ENCODE measurements around the gene UNKL. TPM values are rescaled to one million over a fixed set of nuclear protein-coding genes. Genes with fewer than 3 reads are reported as not detected.

The UNKL gene
- total and polyA plus RNA-seq, 2 experiments from 2014 or later, result 16.5 to 35.7 TPM

DNA sequence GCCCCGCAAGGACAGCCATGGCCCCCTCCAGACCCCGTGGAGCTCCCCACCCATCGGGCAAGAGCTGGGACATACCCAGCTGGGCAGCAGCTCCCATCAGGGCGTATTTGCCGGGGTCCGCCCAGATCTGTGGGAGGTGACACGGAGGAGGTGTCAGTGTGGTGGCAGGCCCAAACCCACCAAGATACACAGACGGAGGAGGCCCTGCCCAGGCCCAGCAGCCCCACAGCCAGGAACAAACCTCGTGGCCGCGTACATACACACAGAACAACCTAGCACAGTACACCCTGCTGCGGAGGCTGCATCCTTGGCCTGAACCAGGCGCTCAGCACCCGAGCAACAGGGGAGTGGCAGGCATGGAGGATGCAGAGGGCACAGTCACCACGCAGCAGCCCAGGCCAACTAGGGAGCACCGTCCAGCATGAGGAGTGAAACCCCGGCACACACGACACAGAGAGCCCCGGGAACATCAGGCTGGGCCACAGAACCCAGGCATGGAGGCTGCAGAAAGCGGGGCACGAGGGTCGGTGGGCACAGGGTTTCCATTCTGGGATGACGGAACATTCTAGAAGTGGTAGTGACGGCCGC lies 34.8 kb upstream of the UNKL start:
- no peak for TF ChIP-seq CTCF (IDR thresholded peaks at IDR 0.05; ENCODE audit: low read depth, low read length)
- DNase-seq (ENCODE audit: low read depth in 1 of 2, low spot score in 1 of 2), result no peak
- Histone ChIP-seq H3K4me3 (no peak overlapping the region), H3K27ac (no peak overlapping the region), H3K36me3 (no peaks in the 10 kb centered on the region), H3K27me3 (no peaks in the 10 kb centered on the region), H3K9me3 (ENCODE audit: low read depth) (no peaks in the 10 kb centered on the region), H3K4me1 (ENCODE audit: low read depth) (no peaks in the 10 kb centered on the region)

DNA sequence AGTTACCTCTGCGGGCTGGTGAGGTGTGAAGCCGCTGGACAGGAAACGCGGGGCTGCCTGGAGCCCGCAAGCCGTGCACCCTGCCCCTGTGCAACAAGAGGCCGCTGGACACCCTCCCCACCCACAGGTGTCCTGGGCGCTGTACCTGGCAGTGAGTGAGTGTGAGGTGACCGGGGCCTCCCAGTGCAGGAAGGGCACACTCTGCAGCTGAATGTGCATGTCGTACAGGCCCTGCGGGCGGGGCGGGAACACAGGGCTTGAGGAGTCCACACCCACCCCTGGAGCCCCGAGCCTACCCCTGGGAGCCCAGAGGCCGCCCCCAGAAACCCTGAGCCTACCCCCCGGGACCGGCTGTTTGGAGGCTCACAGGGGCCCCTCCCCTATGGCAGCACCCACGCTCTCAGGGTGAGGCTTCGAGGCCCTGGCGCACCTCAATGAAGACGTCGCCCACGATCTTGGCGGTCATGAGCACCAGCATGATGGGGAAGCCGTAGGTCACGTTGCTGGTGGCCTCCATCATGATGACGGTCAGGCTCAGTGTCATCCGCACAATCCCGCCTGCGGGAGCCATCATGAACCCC lies 34.1 kb upstream of the UNKL start:
- no peaks in the 10 kb centered on the region for H3K4me1 ChIP-seq (ENCODE audit: low read depth)
- H3K9me3 ChIP-seq (ENCODE audit: low read depth), result no peaks in the 10 kb centered on the region
- H3K4me3 ChIP-seq, result no peak overlapping the region
- H3K36me3 ChIP-seq, result no peaks in the 10 kb centered on the region
- no peaks in the 10 kb centered on the region for H3K27me3 ChIP-seq
- no peak for DNase-seq (ENCODE audit: low read depth in 1 of 2, low spot score in 1 of 2)
- no peak for TF ChIP-seq CTCF (IDR thresholded peaks at IDR 0.05; ENCODE audit: low read depth, low read length)
- no peak overlapping the region for H3K27ac ChIP-seq

DNA sequence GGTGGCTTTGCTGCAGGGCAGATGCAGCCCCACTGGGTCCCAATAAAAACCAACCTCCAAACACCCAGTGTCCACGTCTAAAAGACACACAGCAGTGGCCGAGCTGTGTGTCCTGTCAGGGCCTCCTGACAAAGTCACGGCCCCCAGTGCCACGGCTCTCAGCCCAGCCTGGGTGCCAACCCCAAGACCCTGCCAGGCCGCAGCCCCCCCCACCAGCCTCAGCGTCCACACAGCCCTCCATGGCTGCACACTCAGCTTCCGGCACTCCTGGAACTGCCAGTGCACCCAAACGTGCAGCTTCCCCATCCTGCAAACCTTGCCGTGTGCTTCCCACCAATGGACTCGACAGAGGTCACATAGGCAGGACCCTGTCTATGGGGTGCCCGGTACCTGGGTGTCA lies 33.5 kb upstream of the UNKL start:
- DNase-seq (ENCODE audit: low read depth in 1 of 2, low spot score in 1 of 2), result no peak
- no peak for TF ChIP-seq CTCF (IDR thresholded peaks at IDR 0.05; ENCODE audit: low read depth, low read length)
- H3K27me3 ChIP-seq, result no peaks in the 10 kb centered on the region
- no peak overlapping the region for H3K27ac ChIP-seq
- H3K4me3 ChIP-seq, result no peak overlapping the region
- no peaks in the 10 kb centered on the region for H3K9me3 ChIP-seq (ENCODE audit: low read depth)
- H3K4me1 ChIP-seq (ENCODE audit: low read depth), result no peaks in the 10 kb centered on the region
- H3K36me3 ChIP-seq, result no peaks in the 10 kb centered on the region

DNA sequence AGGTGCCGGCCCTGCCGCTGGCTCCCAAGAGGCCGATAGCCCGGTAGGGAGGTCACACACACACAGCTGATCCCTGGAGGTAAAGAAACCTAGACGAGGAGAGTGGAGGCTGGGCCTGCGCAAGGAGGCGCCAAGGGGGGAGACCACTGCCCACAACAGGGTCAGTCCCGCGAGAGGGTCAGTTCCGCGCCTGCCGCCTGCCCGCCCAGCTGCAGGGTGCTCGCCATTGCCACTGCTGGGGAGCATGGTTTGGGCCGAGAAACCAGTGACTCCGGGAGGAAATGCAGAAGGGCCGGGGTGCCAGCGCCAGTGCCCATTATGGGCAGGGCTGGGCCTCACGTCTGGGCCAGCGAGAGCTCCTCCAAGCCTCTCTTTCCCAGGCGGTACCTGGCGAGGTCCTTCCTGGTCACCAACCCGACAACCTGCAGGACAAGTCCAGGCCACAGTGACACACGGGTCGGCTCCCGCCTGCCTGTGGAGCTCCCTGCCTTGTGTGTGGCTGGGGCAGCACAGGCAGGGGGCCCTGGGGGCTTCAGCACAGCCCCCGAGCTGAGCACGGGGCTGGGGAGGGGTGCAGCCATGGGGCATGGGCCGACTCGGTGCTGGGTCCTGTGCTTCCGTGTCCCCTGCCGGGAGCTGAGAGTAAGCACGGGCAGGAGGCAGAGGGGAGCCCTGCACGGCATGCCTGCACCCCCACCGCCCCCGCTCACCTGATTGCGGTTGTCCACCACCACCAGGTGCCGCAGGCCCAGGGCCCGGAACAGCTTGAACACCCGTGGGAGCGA lies 32.0 kb upstream of the UNKL start:
- H3K27me3 ChIP-seq, result no peaks in the 10 kb centered on the region
- no peak overlapping the region for H3K27ac ChIP-seq
- H3K4me1 ChIP-seq (ENCODE audit: low read depth), result no peaks in the 10 kb centered on the region
- TF ChIP-seq CTCF (IDR thresholded peaks at IDR 0.05; ENCODE audit: low read depth, low read length), result no peak
- H3K36me3 ChIP-seq, result no peaks in the 10 kb centered on the region
- no peaks in the 10 kb centered on the region for H3K9me3 ChIP-seq (ENCODE audit: low read depth)
- H3K4me3 ChIP-seq, result no peak overlapping the region
- no peak for DNase-seq (ENCODE audit: low read depth in 1 of 2, low spot score in 1 of 2)

- TF ChIP-seq CTCF (IDR thresholded peaks at IDR 0.05; ENCODE audit: low read depth, low read length), result no peak
- H3K4me3 ChIP-seq, result no peak overlapping the region
- H3K36me3 ChIP-seq, result no peaks in the 10 kb centered on the region
- no peaks in the 10 kb centered on the region for H3K27me3 ChIP-seq
- no peaks in the 10 kb centered on the region for H3K4me1 ChIP-seq (ENCODE audit: low read depth)
- DNase-seq (ENCODE audit: low read depth in 1 of 2, low spot score in 1 of 2), result no peak
- no peak overlapping the region for H3K27ac ChIP-seq
- no peaks in the 10 kb centered on the region for H3K9me3 ChIP-seq (ENCODE audit: low read depth)
Measured at GRCh38 chr16:1445518-1446203, 31.2 kb upstream of the UNKL start.

Data from cardiac muscle cell (in vitro differentiated cells and primary cell).